Ovary (tissue), 3 donors: ENCODE measurements around the gene FAM136A.

ENCODE experiments used
- CTCF ChIP-seq, 3 donors: fragments of 450-650 bp in 2 of 3; fragments of 200-600 bp in 1 of 3; IDR thresholded peaks; one replicate each; pipeline versions ENCODE4 v1.5.1 to v1.8.0; 2016 to 2022; ENCODE audit warnings: antibody characterized with exemption in 3 of 3, mild to moderate bottlenecking in 1 of 3
- EP300 ChIP-seq: sonication (generic); formaldehyde crosslinking; IDR thresholded peaks from one replicate; pipeline ENCODE4 v1.6.1; 2017; ENCODE audit warnings: antibody characterized with exemption
- POLR2A ChIP-seq: fragments of 450-650 bp; IDR thresholded peaks from one replicate; pipeline ENCODE4 v1.6.1; 2017; ENCODE audit warnings: antibody characterized with exemption, mild to moderate bottlenecking, moderate library complexity
- donor health status: DM: no; HTN: no; CAD: no.

- TF ChIP-seq POLR2A = no peak
- TF ChIP-seq CTCF (IDR thresholded peaks at IDR 0.05) = no peak
- no peak for TF ChIP-seq EP300
These were observed 40.4 kb downstream of the FAM136A start for GRCh38 chr2:70261501-70261900.
